ENCODE measurements around the gene SLC22A12. TPM values are rescaled to one million over a fixed set of nuclear protein-coding genes. Genes with fewer than 3 reads are reported as not detected.

The SLC22A12 gene
- total RNA-seq, 2 experiments from 2014 or later = not detected

DNA sequence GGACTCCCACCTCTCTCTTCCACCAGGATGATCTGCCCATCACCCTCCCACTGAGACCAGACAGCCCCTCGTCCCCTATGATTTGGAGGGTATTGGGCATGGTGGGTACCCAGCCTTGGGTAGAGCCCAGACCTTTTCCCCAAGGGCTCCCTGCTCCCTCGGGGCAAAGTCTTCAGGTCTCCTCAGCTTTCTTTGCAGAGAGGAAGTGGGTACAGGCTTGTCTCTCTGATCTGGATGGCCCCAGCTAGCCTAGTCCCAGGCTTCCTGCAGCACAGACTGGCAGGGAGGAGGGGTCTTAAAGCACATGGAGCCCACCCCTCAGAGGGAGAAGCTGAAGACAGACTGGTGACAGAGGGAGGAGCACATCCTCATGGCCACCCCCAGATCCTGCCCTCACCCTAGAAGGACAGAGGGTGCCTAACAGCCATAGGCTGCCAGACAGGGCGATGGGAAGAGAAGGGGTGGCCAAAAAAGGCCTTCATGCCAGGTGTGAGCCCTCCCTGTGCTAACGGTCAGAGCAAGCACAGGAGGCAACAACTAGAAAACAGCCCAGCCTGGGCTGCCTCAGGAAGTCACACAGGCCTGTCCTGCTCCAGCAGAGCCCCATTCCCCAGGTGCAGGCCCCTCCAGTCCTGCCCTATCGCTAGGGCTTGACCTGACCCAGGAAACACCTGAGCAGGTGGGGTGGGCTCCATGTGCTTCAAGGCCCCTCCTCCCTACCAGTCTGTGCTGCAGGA lies 30.4 kb downstream of the SLC22A12 start:
- ATAC-seq (ENCODE audit: low read depth) = peak; percentile 57
- Mint-ChIP-seq H3K27ac (peak overlapping the region; percentile 45), H3K36me3 (no peaks in the 10 kb centered on the region), H3K9me3 (no peaks in the 10 kb centered on the region), H3K4me1 (peaks cover 12% of the 10 kb centered on the region), H3K27me3 (peaks cover 2% of the 10 kb centered on the region), H3K4me3 (peak overlapping the region; percentile 30)
- POLR2A ChIA-PET = interaction anchor here (1.7 kb wide), 1 partner anchor 10 kb away, joined by 5 read pairs; no protein-coding TSS in a partner anchor
- DNase-seq = no peak

GRCh38 chr11:64622681-64623080 lies 31.7 kb downstream of the SLC22A12 start:
- no peak for DNase-seq
- Mint-ChIP-seq H3K27me3 (no peaks in the 10 kb centered on the region), H3K9me3 (no peaks in the 10 kb centered on the region), H3K4me3 (no peak overlapping the region), H3K27ac (no peak overlapping the region), H3K36me3 (no peaks in the 10 kb centered on the region), H3K4me1 (peaks cover 12% of the 10 kb centered on the region)
- ATAC-seq (ENCODE audit: low read depth) = no peak
- POLR2A ChIA-PET = no interaction called here

- no peaks in the 10 kb centered on the region for H3K27me3 Mint-ChIP-seq
- H3K27ac Mint-ChIP-seq = no peak overlapping the region
- ATAC-seq (ENCODE audit: low read depth) = no peak
- H3K36me3 Mint-ChIP-seq = no peaks in the 10 kb centered on the region
- H3K4me3 Mint-ChIP-seq = no peak overlapping the region
- peaks cover 11% of the 10 kb centered on the region for H3K4me1 Mint-ChIP-seq
- H3K9me3 Mint-ChIP-seq = no peaks in the 10 kb centered on the region
- DNase-seq = no peak
- POLR2A ChIA-PET = no interaction called here
These were observed 34.0 kb downstream of the SLC22A12 start for GRCh38 chr11:64624883-64625481.

GRCh38 chr11:64626637-64627036 lies 35.6 kb downstream of the SLC22A12 start:
- DNase-seq = no peak
- Mint-ChIP-seq H3K4me3 (no peak overlapping the region), H3K27ac (peak overlapping the region; percentile 12), H3K27me3 (no peaks in the 10 kb centered on the region), H3K36me3 (no peaks in the 10 kb centered on the region), H3K9me3 (no peaks in the 10 kb centered on the region), H3K4me1 (no peaks in the 10 kb centered on the region)
- ATAC-seq (ENCODE audit: low read depth) = no peak
- POLR2A ChIA-PET = no interaction called here

- Mint-ChIP-seq H3K36me3 (no peaks in the 10 kb centered on the region), H3K9me3 (no peaks in the 10 kb centered on the region), H3K4me1 (no peaks in the 10 kb centered on the region), H3K27ac (no peak overlapping the region), H3K4me3 (no peak overlapping the region), H3K27me3 (no peaks in the 10 kb centered on the region)
- DNase-seq (no peak), ATAC-seq (ENCODE audit: low read depth) (no peak)
- POLR2A ChIA-PET = no interaction called here
These were observed 36.4 kb downstream of the SLC22A12 start for GRCh38 chr11:64627371-64627770.

- Mint-ChIP-seq H3K27ac (no peak overlapping the region), H3K4me3 (no peak overlapping the region), H3K9me3 (no peaks in the 10 kb centered on the region), H3K4me1 (peaks cover 7% of the 10 kb centered on the region), H3K27me3 (no peaks in the 10 kb centered on the region), H3K36me3 (no peaks in the 10 kb centered on the region)
- DNase-seq = no peak
- POLR2A ChIA-PET = no interaction called here
- ATAC-seq (ENCODE audit: low read depth) = no peak
These were observed 37.6 kb downstream of the SLC22A12 start for GRCh38 chr11:64628596-64628995.

- H3K4me1 Mint-ChIP-seq = peaks cover 12% of the 10 kb centered on the region
- ATAC-seq (ENCODE audit: low read depth) (no peak), DNase-seq (no peak)
- no peak overlapping the region for H3K4me3 Mint-ChIP-seq
- no peak overlapping the region for H3K27ac Mint-ChIP-seq
- H3K9me3 Mint-ChIP-seq = no peaks in the 10 kb centered on the region
- H3K36me3 Mint-ChIP-seq = no peaks in the 10 kb centered on the region
- POLR2A ChIA-PET = no interaction called here
- no peaks in the 10 kb centered on the region for H3K27me3 Mint-ChIP-seq
These were observed 38.1 kb downstream of the SLC22A12 start for GRCh38 chr11:64629103-64629502.

DNA sequence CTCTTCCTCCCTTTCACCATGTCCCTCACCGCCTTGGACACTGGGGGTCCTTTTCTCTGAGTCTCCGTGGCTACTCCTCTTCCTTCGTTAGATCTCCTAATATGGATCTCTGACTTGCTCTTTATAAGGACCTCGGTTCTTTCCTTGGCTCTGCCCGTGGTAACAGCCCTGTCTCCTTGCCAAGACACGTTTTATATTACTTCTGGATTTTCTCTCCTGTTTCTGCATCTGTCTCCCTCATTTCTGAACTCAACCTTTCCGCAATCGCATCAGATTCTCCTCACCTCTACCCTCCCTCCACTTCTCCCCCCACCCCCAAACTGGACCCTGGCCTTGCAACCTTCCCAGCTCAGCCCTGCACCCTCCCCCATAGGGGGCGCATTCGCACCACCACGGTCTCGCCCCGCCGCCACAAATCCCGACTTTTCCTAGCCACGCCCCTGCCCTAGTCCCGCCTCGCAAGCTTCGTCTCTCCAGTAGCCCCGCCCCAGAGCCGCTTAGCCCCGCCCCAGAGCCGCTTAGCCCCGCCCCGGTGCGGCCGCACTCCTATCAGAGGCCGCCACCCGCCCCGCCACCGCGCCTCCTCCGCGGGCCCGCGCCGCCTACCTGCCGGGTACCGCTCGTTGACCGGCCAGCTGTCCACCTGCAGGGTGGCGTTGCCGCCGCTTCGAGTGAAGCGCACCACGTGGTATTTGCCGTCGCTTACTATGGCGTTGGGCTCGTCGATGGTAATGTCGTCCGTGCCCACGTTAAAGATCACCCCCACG lies 39.0 kb downstream of the SLC22A12 start:
- Mint-ChIP-seq H3K27ac (no peak overlapping the region), H3K27me3 (peaks cover 4% of the 10 kb centered on the region), H3K9me3 (no peaks in the 10 kb centered on the region), H3K4me3 (no peak overlapping the region), H3K36me3 (no peaks in the 10 kb centered on the region), H3K4me1 (peaks cover 21% of the 10 kb centered on the region)
- ATAC-seq (ENCODE audit: low read depth) (no peak), DNase-seq (no peak)
- POLR2A ChIA-PET = no interaction called here

GRCh38 chr11:64631675-64632074 lies 40.7 kb downstream of the SLC22A12 start:
- POLR2A ChIA-PET = no interaction called here
- Mint-ChIP-seq H3K9me3 (no peaks in the 10 kb centered on the region), H3K27ac (peak overlapping the region; percentile 50), H3K27me3 (peaks cover 5% of the 10 kb centered on the region), H3K4me3 (no peak overlapping the region), H3K36me3 (no peaks in the 10 kb centered on the region), H3K4me1 (peaks cover 23% of the 10 kb centered on the region)
- DNase-seq (no peak), ATAC-seq (ENCODE audit: low read depth) (no peak)

DNA sequence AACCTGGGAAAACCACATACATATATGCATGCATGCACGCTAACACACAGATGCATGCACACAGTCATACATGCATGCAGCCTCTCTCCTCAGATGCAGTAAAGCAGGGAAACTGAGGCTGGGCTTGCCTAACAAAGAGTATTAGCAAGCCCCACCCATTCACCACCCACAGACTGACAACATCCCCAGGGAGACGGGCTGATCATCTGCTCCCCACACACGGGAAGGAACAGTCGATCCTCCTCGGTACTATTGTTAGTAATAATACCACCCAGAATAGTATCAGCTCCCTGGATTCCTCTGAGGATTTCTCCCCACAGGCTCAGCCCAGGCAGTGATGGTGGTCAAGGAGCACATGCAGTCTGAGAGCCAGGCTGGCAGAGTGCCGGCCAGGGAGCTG lies 41.2 kb downstream of the SLC22A12 start:
- Mint-ChIP-seq H3K36me3 (no peaks in the 10 kb centered on the region), H3K9me3 (no peaks in the 10 kb centered on the region), H3K27me3 (peaks cover 5% of the 10 kb centered on the region), H3K4me1 (peaks cover 23% of the 10 kb centered on the region), H3K4me3 (no peak overlapping the region), H3K27ac (no peak overlapping the region)
- POLR2A ChIA-PET = no interaction called here
- ATAC-seq (ENCODE audit: low read depth) (no peak), DNase-seq (no peak)

DNA sequence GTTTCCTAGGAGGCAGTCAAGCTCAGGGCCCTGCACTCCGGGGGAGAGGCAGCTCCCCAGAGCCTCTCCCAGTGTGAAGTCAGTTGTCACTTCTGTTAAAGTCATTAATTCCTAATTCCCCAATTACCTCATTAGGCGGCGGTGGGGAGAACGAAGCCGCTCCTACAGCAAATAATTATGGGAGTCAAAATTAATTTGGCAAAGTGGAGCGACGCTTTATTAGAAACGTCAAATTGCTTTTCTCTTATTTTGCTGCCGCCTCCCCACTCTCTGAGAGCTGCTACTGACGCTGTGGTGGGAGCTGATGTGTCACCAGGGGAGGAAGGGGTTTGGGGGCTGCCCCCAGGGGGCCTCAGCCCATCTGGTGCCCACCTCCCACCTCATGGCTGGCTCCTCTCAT lies 41.6 kb downstream of the SLC22A12 start:
- Mint-ChIP-seq H3K4me1 (peaks cover 23% of the 10 kb centered on the region), H3K27ac (no peak overlapping the region), H3K36me3 (no peaks in the 10 kb centered on the region), H3K4me3 (no peak overlapping the region), H3K27me3 (peaks cover 5% of the 10 kb centered on the region), H3K9me3 (no peaks in the 10 kb centered on the region)
- ATAC-seq (ENCODE audit: low read depth) = no peak
- POLR2A ChIA-PET = no interaction called here
- no peak for DNase-seq

- DNase-seq (no peak), ATAC-seq (ENCODE audit: low read depth) (peak; percentile 87)
- Mint-ChIP-seq H3K27me3 (peaks cover 5% of the 10 kb centered on the region), H3K9me3 (no peaks in the 10 kb centered on the region), H3K36me3 (no peaks in the 10 kb centered on the region), H3K27ac (peak overlapping the region; percentile 83), H3K4me3 (peak overlapping the region; percentile 33), H3K4me1 (peaks cover 23% of the 10 kb centered on the region)
- POLR2A ChIA-PET = no interaction called here
These were observed 42.6 kb downstream of the SLC22A12 start for GRCh38 chr11:64633555-64634159.

DNA sequence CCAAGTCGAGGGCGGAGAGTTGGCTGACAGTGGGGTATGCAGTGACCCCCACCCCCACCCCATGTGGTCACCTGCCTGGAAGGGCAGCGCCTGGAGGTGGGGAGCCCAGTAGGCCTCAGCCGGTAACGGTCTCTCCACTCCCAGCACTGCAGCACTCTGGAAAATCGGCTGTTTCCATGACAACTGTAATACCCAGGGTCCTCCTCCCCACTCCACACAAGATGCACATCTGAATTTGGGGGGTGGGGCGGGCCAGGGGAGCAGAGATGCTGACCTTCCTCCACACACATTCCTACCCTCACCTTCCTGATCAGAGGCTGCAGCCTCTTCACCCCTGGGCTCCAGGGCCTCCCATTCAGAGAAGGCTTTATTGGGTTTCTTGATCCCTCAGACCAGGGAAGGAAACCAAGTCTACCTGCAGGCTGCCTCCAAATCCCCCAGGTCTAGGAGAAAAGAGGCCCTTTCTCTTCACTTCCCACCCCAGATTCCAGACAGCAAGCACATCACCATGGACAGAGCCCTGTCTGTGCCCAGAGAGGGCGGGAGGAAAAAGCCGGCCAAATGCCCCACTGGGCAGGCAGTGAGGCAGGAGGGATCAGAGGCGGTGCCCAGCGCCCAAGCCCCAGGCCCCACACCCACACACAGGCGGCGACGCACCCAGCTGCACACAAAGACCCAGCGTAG lies 46.5 kb downstream of the SLC22A12 start:
- Mint-ChIP-seq H3K27ac (no peak overlapping the region), H3K4me1 (peaks cover 23% of the 10 kb centered on the region), H3K4me3 (no peak overlapping the region), H3K27me3 (peaks cover 5% of the 10 kb centered on the region), H3K36me3 (no peaks in the 10 kb centered on the region), H3K9me3 (no peaks in the 10 kb centered on the region)
- DNase-seq (no peak), ATAC-seq (ENCODE audit: low read depth) (no peak)
- POLR2A ChIA-PET = no interaction called here
